ENCODE data around the gene DGLUCY.

- TF ChIP-seq POLR2A (IDR thresholded peaks at IDR 0.05; ENCODE audit: insufficient read depth in 1 of 2, low read depth in 2 of 2, low read length in 2 of 2): no peak
- no peak for TF ChIP-seq KDM1A (CRISPR knock-in tag; IDR thresholded peaks at IDR 0.05)
- TF ChIP-seq, protein P1, sequence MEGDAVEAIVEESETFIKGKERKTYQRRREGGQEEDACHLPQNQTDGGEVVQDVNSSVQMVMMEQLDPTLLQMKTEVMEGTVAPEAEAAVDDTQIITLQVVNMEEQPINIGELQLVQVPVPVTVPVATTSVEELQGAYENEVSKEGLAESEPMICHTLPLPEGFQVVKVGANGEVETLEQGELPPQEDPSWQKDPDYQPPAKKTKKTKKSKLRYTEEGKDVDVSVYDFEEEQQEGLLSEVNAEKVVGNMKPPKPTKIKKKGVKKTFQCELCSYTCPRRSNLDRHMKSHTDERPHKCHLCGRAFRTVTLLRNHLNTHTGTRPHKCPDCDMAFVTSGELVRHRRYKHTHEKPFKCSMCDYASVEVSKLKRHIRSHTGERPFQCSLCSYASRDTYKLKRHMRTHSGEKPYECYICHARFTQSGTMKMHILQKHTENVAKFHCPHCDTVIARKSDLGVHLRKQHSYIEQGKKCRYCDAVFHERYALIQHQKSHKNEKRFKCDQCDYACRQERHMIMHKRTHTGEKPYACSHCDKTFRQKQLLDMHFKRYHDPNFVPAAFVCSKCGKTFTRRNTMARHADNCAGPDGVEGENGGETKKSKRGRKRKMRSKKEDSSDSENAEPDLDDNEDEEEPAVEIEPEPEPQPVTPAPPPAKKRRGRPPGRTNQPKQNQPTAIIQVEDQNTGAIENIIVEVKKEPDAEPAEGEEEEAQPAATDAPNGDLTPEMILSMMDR (CRISPR knock-in tag; IDR thresholded peaks at IDR 0.05): peak; percentile 49
- TF ChIP-seq TCF12 (IDR thresholded peaks at IDR 0.05): no peak
- no peak for TF ChIP-seq TCF12 (CRISPR knock-in tag; IDR thresholded peaks at IDR 0.05)
These were observed 26.8 kb downstream of the DGLUCY start for GRCh38 chr14:91140672-91141071.

Measured in HepG2 (cell line).